ENCODE results near the gene MT2A.
A peak's percentile ranks its signal among the peaks of the same experiment; 100 is the strongest.

The MT2A gene

GRCh38 chr16:56637814-56638750 is 29.7 kb downstream of the MT2A start, which contains the start of gene MT1A:
MT1A (plus strand) TSS chr16:56638666; CDS start chr16:56638739, 73 bp downstream.
- peak; percentile 49 for DNase-seq (ENCODE audit: low read depth)
- TF ChIP-seq CTCF (IDR thresholded peaks at IDR 0.05; ENCODE audit: low read length, missing control alignments): no peak
- H3K4me3 ChIP-seq (replicated peaks; ENCODE audit: low read depth, low read length): peak within 1 kb of the TSS; percentile 60

- H3K4me3 ChIP-seq (replicated peaks; ENCODE audit: low read depth, low read length): no peak overlapping the region
- DNase-seq (ENCODE audit: low read depth): no peak
Measured at GRCh38 chr16:56639045-56639444, 30.7 kb downstream of the MT2A start.

GRCh38 chr16:56640076-56640475 is 31.7 kb downstream of the MT2A start:
- no peak overlapping the region for H3K4me3 ChIP-seq (replicated peaks; ENCODE audit: low read depth, low read length)
- TF ChIP-seq CTCF (IDR thresholded peaks at IDR 0.05; ENCODE audit: low read length, missing control alignments): no peak
- DNase-seq (ENCODE audit: low read depth): no peak

More at GRCh38 chr16:56639045-56639444, 30.7 kb downstream of the MT2A start:
- TF ChIP-seq CTCF (IDR thresholded peaks at IDR 0.05; ENCODE audit: low read length, missing control alignments): no peak

GRCh38 chr16:56641166-56641565 is 32.8 kb downstream of the MT2A start:
- H3K4me3 ChIP-seq (replicated peaks; ENCODE audit: low read depth, low read length): no peak overlapping the region
- no peak for TF ChIP-seq CTCF (IDR thresholded peaks at IDR 0.05; ENCODE audit: low read length, missing control alignments)
- DNase-seq (ENCODE audit: low read depth): no peak

- TF ChIP-seq CTCF (IDR thresholded peaks at IDR 0.05; ENCODE audit: low read length, missing control alignments): peak; percentile 28
- H3K4me3 ChIP-seq (replicated peaks; ENCODE audit: low read depth, low read length): peak overlapping the region; percentile 33
- peak; percentile 43 for DNase-seq (ENCODE audit: low read depth)
Measured at GRCh38 chr16:56643080-56643778, 34.8 kb downstream of the MT2A start.

GRCh38 chr16:56643833-56644232 is 35.4 kb downstream of the MT2A start:
- no peak overlapping the region for H3K4me3 ChIP-seq (replicated peaks; ENCODE audit: low read depth, low read length)
- DNase-seq (ENCODE audit: low read depth): no peak
- no peak for TF ChIP-seq CTCF (IDR thresholded peaks at IDR 0.05; ENCODE audit: low read length, missing control alignments)

Data from fibroblast of pulmonary artery (primary cell).